HEK293 (cell line): ENCODE measurements around the gene SH2D1A.

Experiments used
- BCL11B ChIP-seq: fragments of 450-650 bp; formaldehyde crosslinking; IDR thresholded peaks from 2 replicates; pipeline ENCODE4 v1.5.1; 2016; ENCODE audit warnings: low read depth, missing biosample characterization, missing genetic modification characterization
- CTCF ChIP-seq: fragments of 450-650 bp; formaldehyde crosslinking; IDR thresholded peaks from 2 replicates; pipeline ENCODE4 v1.5.1; 2016; ENCODE audit warnings: missing biosample characterization, missing genetic modification characterization
- EGR2 ChIP-seq: fragments of 450-650 bp; formaldehyde crosslinking; IDR thresholded peaks from 2 replicates; pipeline ENCODE4 v1.5.1; 2016; ENCODE audit warnings: low read depth, missing biosample characterization, missing genetic modification characterization
- PRDM4 ChIP-seq: fragments of 450-650 bp; formaldehyde crosslinking; IDR thresholded peaks from 2 replicates; pipeline ENCODE4 v1.5.1; 2017; ENCODE audit warnings: missing biosample characterization, missing genetic modification characterization
- ZBTB11 ChIP-seq: fragments of 450-650 bp; formaldehyde crosslinking; conservative IDR thresholded peaks from 2 replicates; pipeline ENCODE4 v1.5.1; 2016; ENCODE audit warnings: low read depth, missing biosample characterization, missing genetic modification characterization
- ZNF521 ChIP-seq: fragments of 450-650 bp; formaldehyde crosslinking; IDR thresholded peaks from 2 replicates; pipeline ENCODE4 v1.5.1; 2017; ENCODE audit warnings: missing biosample characterization, mild to moderate bottlenecking, missing genetic modification characterization

GRCh38 chrX:124358800-124359383 lies 12.5 kb downstream of the SH2D1A start:
- TF ChIP-seq CTCF, result no peak
- TF ChIP-seq ZNF521, result no peak
- no peak for TF ChIP-seq ZBTB11 (tag by site-specific recombination)
- TF ChIP-seq EGR2 (tag by site-specific recombination), result no peak
- no peak for TF ChIP-seq BCL11B (tag by site-specific recombination)
- TF ChIP-seq PRDM4, result no peak
